Muscle layer of duodenum (tissue), 2 donors: ENCODE measurements around the gene PPIG.

Experiments used
- H3K27ac ChIP-seq: one replicate; pipeline ENCODE4 v1.7.0; 2013; ENCODE audit warnings: mild to moderate bottlenecking, low read length
- H3K27me3 ChIP-seq: one replicate; pipeline ENCODE4 v1.7.0; 2013; ENCODE audit warnings: low read depth, mild to moderate bottlenecking, control low read depth, low read length
- H3K36me3 ChIP-seq, 2 donors: one replicate each; pipeline ENCODE4 v1.7.0; 2013; ENCODE audit warnings: low read length in 2 of 2, control low read depth in 1 of 2, mild to moderate bottlenecking in 1 of 2; ENCODE audit not compliant: insufficient read depth in 2 of 2, control insufficient read depth in 1 of 2
- H3K4me1 ChIP-seq, 2 donors: one replicate each; pipeline ENCODE4 v1.7.0; 2013; ENCODE audit warnings: low read length in 2 of 2, mild to moderate bottlenecking in 2 of 2, control low read depth in 1 of 2, moderate library complexity in 1 of 2; ENCODE audit not compliant: insufficient read depth in 2 of 2, control insufficient read depth in 1 of 2
- H3K4me3 ChIP-seq, 2 donors: one replicate each; pipeline ENCODE4 v1.7.0; 2013; ENCODE audit warnings: low read length in 2 of 2, low read depth in 1 of 2, mild to moderate bottlenecking in 1 of 2
- H3K9me3 ChIP-seq, 2 donors: one replicate each; pipeline ENCODE4 v1.7.0; 2013; ENCODE audit warnings: low read length in 2 of 2, control low read depth in 1 of 2, mild to moderate bottlenecking in 1 of 2; ENCODE audit not compliant: control insufficient read depth in 1 of 2
- donor health status: healthy.

PPIG gene

DNA sequence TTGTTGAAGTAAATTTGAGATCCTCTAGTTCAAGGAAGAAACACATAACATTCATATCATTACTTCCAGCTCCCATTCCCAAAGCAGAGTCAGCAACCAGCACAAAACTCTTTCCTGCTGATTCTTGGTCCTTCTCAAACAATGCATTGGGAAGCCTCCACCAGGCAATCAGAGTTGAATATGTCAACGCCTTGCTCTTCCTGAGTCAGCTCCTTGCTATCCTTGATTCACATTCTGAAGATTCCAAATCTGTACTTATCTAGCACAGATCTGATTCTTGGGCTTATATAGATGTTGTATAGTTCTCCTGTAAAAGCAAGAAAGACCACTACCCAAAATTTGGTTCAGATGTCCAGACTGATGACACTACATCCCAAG lies 80.4 kb downstream of the PPIG start:
- no peaks in the 10 kb centered on the region for H3K4me1 ChIP-seq
- no peak overlapping the region for H3K4me3 ChIP-seq
- H3K36me3 ChIP-seq: no peaks in the 10 kb centered on the region
- no peaks in the 10 kb centered on the region for H3K27me3 ChIP-seq
- no peaks in the 10 kb centered on the region for H3K9me3 ChIP-seq
- no peak overlapping the region for H3K27ac ChIP-seq

DNA sequence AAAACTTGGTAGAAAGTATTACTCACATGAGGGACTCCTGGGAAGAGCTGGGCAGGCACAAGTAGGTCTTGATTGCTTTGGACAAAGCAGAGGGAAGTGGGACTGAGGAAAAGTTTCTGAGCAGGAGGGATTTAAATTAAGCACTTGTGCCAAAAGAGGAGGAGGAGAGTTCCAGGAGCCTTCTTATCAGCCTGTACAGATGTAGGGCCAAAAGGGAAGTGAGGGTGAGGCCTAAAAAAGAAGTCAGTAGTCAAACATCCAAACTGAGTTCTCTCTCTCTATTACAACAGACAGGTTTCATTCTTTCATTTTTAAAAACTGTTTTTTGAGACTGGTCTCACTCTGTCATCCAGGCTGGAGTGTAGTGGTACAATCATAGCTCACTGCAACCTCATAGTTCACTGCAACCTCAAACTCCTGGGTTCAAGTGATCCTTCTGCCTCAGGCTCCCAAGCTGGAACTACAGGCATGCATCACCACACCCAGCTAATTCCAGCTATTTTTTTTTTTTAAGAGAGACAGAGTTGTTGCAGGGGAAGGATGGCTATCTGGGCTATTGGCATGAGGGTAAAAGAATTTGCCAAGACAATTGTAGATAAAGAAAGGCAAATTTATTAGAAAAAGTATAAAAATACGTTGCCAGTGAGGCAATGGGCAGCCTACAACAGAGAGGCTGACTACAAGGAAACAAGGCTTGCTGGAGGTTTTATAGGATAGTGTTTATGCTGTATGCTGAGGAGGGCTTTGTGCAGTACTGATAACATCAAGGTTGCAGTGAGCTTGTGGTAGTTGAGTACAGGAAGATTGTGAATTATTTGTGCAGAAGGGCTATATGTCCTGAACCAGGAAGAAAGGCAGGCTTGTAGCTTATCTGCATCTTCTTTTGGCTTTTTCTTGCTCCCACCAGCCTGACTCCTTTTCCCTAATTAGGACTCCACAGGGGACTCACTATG lies 81.1 kb downstream of the PPIG start:
- H3K4me1 ChIP-seq: no peaks in the 10 kb centered on the region
- H3K36me3 ChIP-seq: no peaks in the 10 kb centered on the region

GRCh38 chr2:169667583-169667982 lies 83.4 kb downstream of the PPIG start:
- H3K4me3 ChIP-seq: no peak overlapping the region
- H3K4me1 ChIP-seq: no peaks in the 10 kb centered on the region
- no peaks in the 10 kb centered on the region for H3K36me3 ChIP-seq
- H3K27me3 ChIP-seq: no peaks in the 10 kb centered on the region
- H3K9me3 ChIP-seq: no peaks in the 10 kb centered on the region
- H3K27ac ChIP-seq: no peak overlapping the region

More for the DNA sequence above, 81.1 kb downstream of the PPIG start:
- no peak overlapping the region for H3K27ac ChIP-seq
- H3K4me3 ChIP-seq: no peak overlapping the region
- no peaks in the 10 kb centered on the region for H3K9me3 ChIP-seq
- no peaks in the 10 kb centered on the region for H3K27me3 ChIP-seq

DNA sequence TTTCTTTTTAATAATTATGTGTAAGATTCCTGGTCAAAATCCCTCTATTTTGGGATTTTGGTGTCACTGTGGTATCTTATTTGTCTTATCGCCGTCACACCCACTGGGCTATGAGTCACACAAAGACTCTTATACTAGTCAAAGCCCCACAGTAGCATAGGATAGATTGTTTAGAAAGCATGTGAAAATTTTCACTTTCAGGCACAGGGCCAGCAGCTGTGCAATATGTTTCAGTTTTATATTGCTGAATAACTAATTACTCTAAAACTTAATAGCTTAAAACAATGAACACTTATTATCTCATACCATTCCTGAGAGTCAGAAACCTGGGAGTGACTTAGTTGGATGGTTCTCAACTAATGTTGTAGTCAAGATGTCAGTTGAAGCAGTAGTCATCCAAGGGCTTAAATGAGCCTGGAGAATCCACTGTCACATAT lies 86.1 kb downstream of the PPIG start:
- H3K36me3 ChIP-seq: no peaks in the 10 kb centered on the region

GRCh38 chr2:169670937-169671336 lies 86.8 kb downstream of the PPIG start:
- H3K4me3 ChIP-seq: no peak overlapping the region
- no peaks in the 10 kb centered on the region for H3K36me3 ChIP-seq
- no peak overlapping the region for H3K27ac ChIP-seq
- H3K27me3 ChIP-seq: no peaks in the 10 kb centered on the region
- no peaks in the 10 kb centered on the region for H3K4me1 ChIP-seq
- no peaks in the 10 kb centered on the region for H3K9me3 ChIP-seq

More for the DNA sequence above, 86.1 kb downstream of the PPIG start:
- Histone ChIP-seq H3K4me1 (no peaks in the 10 kb centered on the region), H3K27me3 (no peaks in the 10 kb centered on the region), H3K27ac (no peak overlapping the region), H3K9me3 (no peaks in the 10 kb centered on the region), H3K4me3 (no peak overlapping the region)

GRCh38 chr2:169672406-169672805 lies 88.3 kb downstream of the PPIG start:
- Histone ChIP-seq H3K27ac (no peak overlapping the region), H3K27me3 (no peaks in the 10 kb centered on the region), H3K4me3 (no peak overlapping the region), H3K36me3 (no peaks in the 10 kb centered on the region), H3K4me1 (no peaks in the 10 kb centered on the region), H3K9me3 (no peaks in the 10 kb centered on the region)

DNA sequence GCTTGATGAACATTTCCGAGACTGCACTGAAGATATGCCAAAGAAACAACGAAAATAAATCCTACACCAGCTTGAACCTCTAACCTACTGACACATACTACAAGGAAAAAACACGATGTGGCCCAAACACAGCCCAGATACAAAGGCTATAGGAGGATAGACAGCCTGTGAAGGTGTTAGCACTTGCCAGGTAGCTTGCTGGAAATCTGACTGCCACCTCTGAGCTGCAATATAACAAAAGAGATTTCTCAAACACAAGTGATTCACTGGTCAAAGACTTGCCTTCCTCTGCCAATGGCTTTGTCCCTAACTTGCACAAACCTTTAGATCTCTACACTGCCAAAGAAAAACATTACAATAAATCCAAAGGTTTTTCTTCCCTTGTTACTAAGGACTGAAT lies 89.0 kb downstream of the PPIG start:
- H3K27ac ChIP-seq: no peak overlapping the region
- H3K4me3 ChIP-seq: no peak overlapping the region
- H3K9me3 ChIP-seq: no peaks in the 10 kb centered on the region
- no peaks in the 10 kb centered on the region for H3K27me3 ChIP-seq
- H3K36me3 ChIP-seq: no peaks in the 10 kb centered on the region
- no peaks in the 10 kb centered on the region for H3K4me1 ChIP-seq

- no peaks in the 10 kb centered on the region for H3K9me3 ChIP-seq
- H3K4me1 ChIP-seq: no peaks in the 10 kb centered on the region
- H3K36me3 ChIP-seq: no peaks in the 10 kb centered on the region
- H3K4me3 ChIP-seq: no peak overlapping the region
- H3K27ac ChIP-seq: no peak overlapping the region
- no peaks in the 10 kb centered on the region for H3K27me3 ChIP-seq
Observed at GRCh38 chr2:169673921-169674320, 89.8 kb downstream of the PPIG start.

DNA sequence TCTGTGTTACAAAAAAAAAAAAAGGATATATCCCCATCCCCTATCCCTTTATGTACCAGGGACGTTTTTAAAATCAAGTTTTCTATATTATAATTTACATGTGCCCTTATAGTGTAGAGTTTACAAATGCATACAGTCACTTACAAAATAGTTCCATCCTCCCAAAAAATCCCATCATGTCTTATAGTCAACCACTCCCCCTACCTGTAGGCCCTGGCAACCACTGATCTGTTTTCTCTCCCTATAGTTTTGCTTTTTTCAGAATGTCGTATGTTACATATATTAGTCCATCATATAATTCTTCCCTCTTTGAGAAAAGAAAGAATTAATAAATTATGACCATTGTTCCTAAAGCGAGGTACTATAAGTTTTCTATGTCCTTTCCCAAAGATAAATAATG lies 92.2 kb downstream of the PPIG start:
- Histone ChIP-seq H3K27me3 (no peaks in the 10 kb centered on the region), H3K4me1 (no peaks in the 10 kb centered on the region), H3K4me3 (no peak overlapping the region), H3K27ac (no peak overlapping the region), H3K36me3 (no peaks in the 10 kb centered on the region), H3K9me3 (no peaks in the 10 kb centered on the region)

- Histone ChIP-seq H3K27ac (no peak overlapping the region), H3K9me3 (no peaks in the 10 kb centered on the region)
Observed at GRCh38 chr2:169676850-169677249, 92.7 kb downstream of the PPIG start.

DNA sequence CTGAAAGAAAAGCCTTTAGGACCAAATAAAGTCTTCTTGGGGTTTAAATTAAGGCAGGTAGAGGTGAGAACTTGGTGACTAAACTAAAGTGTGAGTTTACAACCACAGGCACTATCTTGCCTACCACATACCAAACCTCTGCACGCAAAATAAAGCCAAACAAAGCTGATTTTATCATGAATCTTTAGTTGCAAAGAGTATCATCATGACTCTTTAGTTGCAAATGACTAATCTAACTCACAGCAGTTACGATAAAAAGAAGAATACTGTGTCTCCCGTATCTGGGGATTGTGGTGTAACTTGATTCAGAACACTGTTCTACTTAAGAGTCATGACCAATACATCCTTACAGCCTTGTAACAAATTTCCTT lies 98.9 kb downstream of the PPIG start:
- H3K4me3 ChIP-seq: no peak overlapping the region
- no peak overlapping the region for H3K27ac ChIP-seq

More at GRCh38 chr2:169676850-169677249, 92.7 kb downstream of the PPIG start:
- H3K36me3 ChIP-seq: no peaks in the 10 kb centered on the region
- H3K4me1 ChIP-seq: no peaks in the 10 kb centered on the region
- H3K4me3 ChIP-seq: no peak overlapping the region
- H3K27me3 ChIP-seq: no peaks in the 10 kb centered on the region

More for the DNA sequence above, 98.9 kb downstream of the PPIG start:
- H3K4me1 ChIP-seq: no peaks in the 10 kb centered on the region
- no peaks in the 10 kb centered on the region for H3K27me3 ChIP-seq
- no peaks in the 10 kb centered on the region for H3K9me3 ChIP-seq
- no peaks in the 10 kb centered on the region for H3K36me3 ChIP-seq
